ENCODE data around the gene SERPINA1. TPM values are rescaled to one million over a fixed set of nuclear protein-coding genes. Genes with fewer than 3 reads are reported as not detected.
A peak's percentile ranks its signal among the peaks of the same experiment; 100 is the strongest.
"Not testable (repeated sequence)": the region's sequence is repeated elsewhere in the genome, so short reads cannot be mapped to it uniquely, and the experiment has no call there.

SERPINA1 gene
- total RNA-seq, 4 donors from 2014 or later: 102 to 1,757 (median 637) TPM

- no peak overlapping the region for H3K4me3 ChIP-seq
- no peaks in the 10 kb centered on the region for H3K4me1 ChIP-seq
- no peaks in the 10 kb centered on the region for H3K36me3 ChIP-seq
- no peak overlapping the region for H3K27ac ChIP-seq
- DNase-seq: peak; percentile 18 to 76 (median 72)
- peak in 4 of 6 experiments; percentile 44 to 54 (median 48) for TF ChIP-seq CTCF (IDR thresholded peaks at IDR 0.05)
- TF ChIP-seq POLR2A (IDR thresholded peaks at IDR 0.05): no peak
- no peaks in the 10 kb centered on the region for H3K27me3 ChIP-seq
- no peaks in the 10 kb centered on the region for H3K9me3 ChIP-seq
Observed at GRCh38 chr14:94423453-94424056, 35.2 kb upstream of the SERPINA1 start.

DNA sequence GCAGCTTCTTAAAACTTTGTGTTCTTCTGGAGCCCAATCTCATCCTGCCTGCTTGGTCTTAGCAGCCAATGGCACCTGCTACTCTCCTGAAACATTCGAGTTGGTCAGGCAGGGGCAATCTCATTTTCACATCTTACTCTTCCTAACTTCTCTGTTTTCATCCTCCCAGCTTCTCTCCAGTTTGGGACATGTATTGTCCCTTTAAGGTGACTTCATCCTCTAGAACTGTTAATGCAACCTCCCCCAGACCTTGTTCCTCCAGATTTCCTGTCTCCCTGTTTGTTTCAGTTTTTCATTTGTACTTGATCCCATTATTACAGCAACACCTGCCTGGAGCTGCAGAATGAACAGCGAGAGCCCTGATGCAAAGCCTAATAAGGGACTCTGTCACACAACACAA is 32.9 kb upstream of the SERPINA1 start:
- no peaks in the 10 kb centered on the region for H3K4me1 ChIP-seq
- no peak overlapping the region for H3K4me3 ChIP-seq
- H3K36me3 ChIP-seq: no peaks in the 10 kb centered on the region
- no peaks in the 10 kb centered on the region for H3K27me3 ChIP-seq
- no peaks in the 10 kb centered on the region for H3K9me3 ChIP-seq
- TF ChIP-seq POLR2A (IDR thresholded peaks at IDR 0.05): no peak
- TF ChIP-seq CTCF (IDR thresholded peaks at IDR 0.05): no peak
- DNase-seq: no peak
- no peak overlapping the region for H3K27ac ChIP-seq

DNA sequence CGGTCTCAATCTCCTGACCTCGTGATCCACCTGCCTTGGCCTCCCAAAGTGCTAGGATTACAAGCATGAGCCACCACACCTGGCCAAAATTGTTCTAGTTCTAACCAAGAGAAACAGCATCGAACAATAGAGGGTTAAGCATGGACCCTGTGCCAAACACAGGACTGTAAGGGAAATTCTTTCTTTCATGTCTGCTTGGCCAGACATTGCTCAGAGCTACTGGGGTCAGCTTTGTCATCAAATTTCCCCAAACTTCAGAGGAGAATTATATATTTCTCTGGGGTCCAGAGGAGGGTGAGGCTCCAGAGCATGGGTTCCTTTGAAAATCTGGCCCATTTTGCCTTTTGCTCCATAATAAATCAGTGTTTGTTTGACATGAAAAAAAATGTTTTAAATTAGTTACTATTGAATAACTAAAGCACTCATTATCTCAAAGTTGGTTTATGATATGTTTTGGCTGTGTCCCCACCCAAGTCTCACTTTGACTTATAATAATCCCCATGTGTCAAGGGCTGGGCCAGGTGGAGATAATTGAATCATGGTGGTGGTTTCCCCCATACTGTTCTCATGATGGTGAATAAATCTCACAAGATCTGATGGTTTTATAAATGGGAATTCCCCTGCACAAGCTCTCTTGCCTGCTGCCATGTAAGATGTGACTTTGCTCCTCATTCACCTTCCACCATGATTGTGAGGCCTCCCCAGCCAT is 29.2 kb upstream of the SERPINA1 start:
- DNase-seq, H3K36me3 ChIP-seq, H3K27ac ChIP-seq, H3K4me1 ChIP-seq, H3K4me3 ChIP-seq, H3K27me3 ChIP-seq, H3K9me3 ChIP-seq: not testable (repeated sequence)

DNA sequence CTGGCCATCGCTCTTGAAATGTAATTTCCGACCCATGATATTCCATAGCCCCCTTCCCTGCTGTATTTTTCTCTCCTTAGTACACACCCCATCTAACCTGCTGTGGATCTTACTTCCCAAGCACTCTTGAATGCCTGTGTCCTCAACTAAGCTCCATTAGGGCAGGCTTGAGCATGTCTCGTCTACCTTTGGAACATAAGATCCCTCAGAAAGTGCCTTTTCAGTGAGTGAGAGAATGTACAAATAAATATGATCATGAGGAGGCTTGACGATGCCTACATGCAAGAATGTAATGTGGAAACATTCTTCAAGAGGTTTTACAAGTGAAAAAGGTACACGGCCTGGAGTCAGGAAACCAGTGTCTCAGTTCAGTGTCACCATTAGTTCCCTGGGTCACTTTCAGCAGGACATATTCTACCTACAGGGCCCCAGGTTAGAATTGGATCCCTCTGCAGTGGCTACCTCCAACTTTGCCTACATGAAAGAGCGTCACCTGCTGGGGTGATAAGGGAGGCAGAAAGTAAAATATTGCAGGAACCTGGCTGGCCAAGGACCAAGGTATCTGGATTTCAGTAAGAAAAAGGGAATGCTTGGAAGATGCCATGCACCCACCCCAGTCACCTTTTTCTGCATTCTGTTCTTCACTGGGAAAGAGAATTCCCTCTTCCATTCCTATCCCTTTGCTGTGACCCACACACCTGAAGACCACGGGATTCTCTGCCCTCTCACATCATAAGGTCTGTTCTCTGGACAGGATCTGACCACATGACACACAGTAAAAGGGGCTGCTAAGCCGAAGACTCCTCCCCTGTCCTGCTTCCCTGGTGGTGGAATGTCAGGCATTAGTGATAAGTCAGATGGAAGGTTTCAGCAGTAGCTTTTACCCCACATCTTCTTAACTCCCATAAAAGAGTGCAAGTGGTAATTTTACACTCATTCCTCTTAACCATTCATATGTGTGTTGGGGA is 24.6 kb upstream of the SERPINA1 start:
- Histone ChIP-seq H3K27ac (no peak overlapping the region), H3K9me3 (no peaks in the 10 kb centered on the region), H3K36me3 (no peaks in the 10 kb centered on the region), H3K27me3 (no peaks in the 10 kb centered on the region), H3K4me1 (no peaks in the 10 kb centered on the region), H3K4me3 (no peak overlapping the region)
- TF ChIP-seq POLR2A (IDR thresholded peaks at IDR 0.05) (no peak), CTCF (IDR thresholded peaks at IDR 0.05) (peak in 4 of 6 experiments; percentile 8 to 60 (median 56))
- peak in 1 of 3 donors; percentile 58 for DNase-seq

GRCh38 chr14:94411638-94412037 is 23.2 kb upstream of the SERPINA1 start:
- Histone ChIP-seq H3K4me3 (no peak overlapping the region), H3K9me3 (peaks cover 0 to 2% (median 0%) of the 10 kb centered on the region in 4 donors), H3K27ac (no peak overlapping the region), H3K27me3 (no peaks in the 10 kb centered on the region), H3K36me3 (no peaks in the 10 kb centered on the region), H3K4me1 (no peaks in the 10 kb centered on the region)
- TF ChIP-seq POLR2A (IDR thresholded peaks at IDR 0.05): no peak
- TF ChIP-seq CTCF (IDR thresholded peaks at IDR 0.05): no peak
- DNase-seq: no peak

GRCh38 chr14:94409430-94409829 is 21.0 kb upstream of the SERPINA1 start:
- H3K9me3 ChIP-seq, H3K4me3 ChIP-seq, H3K4me1 ChIP-seq, H3K36me3 ChIP-seq, H3K27ac ChIP-seq, DNase-seq, H3K27me3 ChIP-seq: not testable (repeated sequence)

Data from Peyer's patch (tissue), 4 donors.